ENCODE measurements around the gene CLDN6. TPM values are rescaled to one million over a fixed set of nuclear protein-coding genes. Genes with fewer than 3 reads are reported as not detected.

Gene CLDN6
- total and polyA plus RNA-seq, 9 of the 15 experiments (the other 6 are each of a cell fraction or from before 2014, with no cell fraction given), result 0.22 to 0.75 (median 0.38) TPM; not detected in 3

GRCh38 chr16:2983706-2984136 lies 34.3 kb downstream of the CLDN6 start (continued):
- TF ChIP-seq ZBTB17 (CRISPR knock-in tag; IDR thresholded peaks at IDR 0.05) (no peak), ZNF316 (IDR thresholded peaks at IDR 0.05) (peak; percentile 6; the same call in 1 of the 2 replicates), NKRF (IDR thresholded peaks at IDR 0.05; ENCODE audit: borderline replicate concordance) (no peak), ZBED1 (IDR thresholded peaks at IDR 0.05) (0 out of 2 replicates have a peak, but pooled peaks have one; percentile 32), ZEB2 (IDR thresholded peaks at IDR 0.05) (0 out of 2 replicates have a peak, but pooled peaks have one; percentile 28), THRAP3 (IDR thresholded peaks at IDR 0.05; ENCODE audit: borderline replicate concordance) (peak; percentile 21; the same call in 1 of the 2 replicates), ZBTB7A (IDR thresholded peaks at IDR 0.05; ENCODE audit: borderline replicate concordance, control insufficient read depth, low read depth, low read length) (peak; percentile 69; the same call in 1 of the 2 replicates), JUN (IDR thresholded peaks at IDR 0.05; ENCODE audit: borderline replicate concordance, low read depth, low read length) (no peak), JUN (CRISPR knock-in tag; IDR thresholded peaks at IDR 0.05; ENCODE audit: borderline replicate concordance) (no peak), SUPT5H (IDR thresholded peaks at IDR 0.05) (peak; percentile 47; the same call in 1 of the 2 replicates), NCOA4 (IDR thresholded peaks at IDR 0.05; ENCODE audit: partially characterized antibody) (no peak), MCM5 (IDR thresholded peaks at IDR 0.05; ENCODE audit: low read depth) (no peak), NBN (IDR thresholded peaks at IDR 0.05; ENCODE audit: low read depth) (peak; percentile 57), RNF219 (CRISPR knock-in tag; IDR thresholded peaks at IDR 0.05) (no peak), EP400 (IDR thresholded peaks at IDR 0.05) (no peak; the same call in 1 of the 2 replicates), BRF1 (IDR thresholded peaks at IDR 0.05; ENCODE audit: borderline replicate concordance, extremely low read depth, insufficient read length) (no peak), ESRRB (CRISPR knock-in tag; IDR thresholded peaks at IDR 0.05; ENCODE audit: borderline replicate concordance) (no peak), FOXK1 (CRISPR knock-in tag; IDR thresholded peaks at IDR 0.05; ENCODE audit: borderline replicate concordance) (no peak), HNRNPUL1 (IDR thresholded peaks at IDR 0.05; ENCODE audit: low read length) (no peak), RB1 (IDR thresholded peaks at IDR 0.05; ENCODE audit: low read depth) (peak; percentile 99), CC2D1A (IDR thresholded peaks at IDR 0.05) (no peak), ZNF143 (CRISPR knock-in tag; IDR thresholded peaks at IDR 0.05) (no peak)
- TF ChIP-seq, protein P1, sequence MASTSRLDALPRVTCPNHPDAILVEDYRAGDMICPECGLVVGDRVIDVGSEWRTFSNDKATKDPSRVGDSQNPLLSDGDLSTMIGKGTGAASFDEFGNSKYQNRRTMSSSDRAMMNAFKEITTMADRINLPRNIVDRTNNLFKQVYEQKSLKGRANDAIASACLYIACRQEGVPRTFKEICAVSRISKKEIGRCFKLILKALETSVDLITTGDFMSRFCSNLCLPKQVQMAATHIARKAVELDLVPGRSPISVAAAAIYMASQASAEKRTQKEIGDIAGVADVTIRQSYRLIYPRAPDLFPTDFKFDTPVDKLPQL (IDR thresholded peaks at IDR 0.05; ENCODE audit: extremely low read depth, insufficient read length), result no peak
- TF ChIP-seq, protein P2, sequence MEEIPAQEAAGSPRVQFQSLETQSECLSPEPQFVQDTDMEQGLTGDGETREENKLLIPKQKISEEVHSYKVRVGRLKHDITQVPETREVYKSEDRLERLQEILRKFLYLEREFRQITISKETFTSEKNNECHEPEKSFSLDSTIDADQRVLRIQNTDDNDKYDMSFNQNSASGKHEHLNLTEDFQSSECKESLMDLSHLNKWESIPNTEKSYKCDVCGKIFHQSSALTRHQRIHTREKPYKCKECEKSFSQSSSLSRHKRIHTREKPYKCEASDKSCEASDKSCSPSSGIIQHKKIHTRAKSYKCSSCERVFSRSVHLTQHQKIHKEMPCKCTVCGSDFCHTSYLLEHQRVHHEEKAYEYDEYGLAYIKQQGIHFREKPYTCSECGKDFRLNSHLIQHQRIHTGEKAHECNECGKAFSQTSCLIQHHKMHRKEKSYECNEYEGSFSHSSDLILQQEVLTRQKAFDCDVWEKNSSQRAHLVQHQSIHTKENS (CRISPR knock-in tag; IDR thresholded peaks at IDR 0.05), result no peak
- TF ChIP-seq, protein P3, sequence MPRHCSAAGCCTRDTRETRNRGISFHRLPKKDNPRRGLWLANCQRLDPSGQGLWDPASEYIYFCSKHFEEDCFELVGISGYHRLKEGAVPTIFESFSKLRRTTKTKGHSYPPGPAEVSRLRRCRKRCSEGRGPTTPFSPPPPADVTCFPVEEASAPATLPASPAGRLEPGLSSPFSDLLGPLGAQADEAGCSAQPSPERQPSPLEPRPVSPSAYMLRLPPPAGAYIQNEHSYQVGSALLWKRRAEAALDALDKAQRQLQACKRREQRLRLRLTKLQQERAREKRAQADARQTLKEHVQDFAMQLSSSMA (CRISPR knock-in tag; IDR thresholded peaks at IDR 0.05), result no peak

All from K562 (cell line).